SU-DHL-6 (cell line): ENCODE results near the gene BIK.

Experiments
- EZH2phosphoT487 ChIP-seq: fragments of 200-600 bp; sonication (generic), shearing (Covaris generic); conservative IDR thresholded peaks from 2 replicates; pipeline ENCODE4 v1.6.1; 2018; ENCODE audit warnings: mild to moderate bottlenecking, antibody characterized with exemption, low read length, moderate library complexity, mixed read lengths
- TF ChIP-seq, protein P1 (sequence below): fragments of 200-600 bp; sonication (generic); IDR thresholded peaks from one replicate; pipeline ENCODE4 v1.5.1; 2017; ENCODE audit warnings: antibody characterized with exemption, mild to moderate bottlenecking, low read length, moderate library complexity; ENCODE audit not compliant: insufficient read depth, poor library complexity, severe bottlenecking

DNA sequence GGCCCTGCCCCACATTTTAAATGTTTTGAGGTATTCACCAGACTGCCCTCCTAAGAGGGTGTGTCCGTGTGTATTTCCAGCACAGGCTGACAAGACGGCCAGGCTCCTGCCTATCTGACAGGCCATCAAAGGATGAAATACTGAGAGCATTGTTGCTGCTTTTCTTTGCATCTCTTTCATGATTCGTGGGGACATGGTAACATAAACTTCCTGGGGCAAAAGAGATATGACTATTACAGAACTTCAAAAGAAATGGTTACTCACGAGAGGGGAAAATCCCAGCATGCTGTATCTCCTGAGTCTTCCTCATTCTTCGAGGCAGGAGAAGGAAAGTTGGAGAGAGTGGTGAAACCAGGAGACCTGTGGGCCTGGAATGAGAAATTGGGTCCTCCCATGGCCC is 10.3 kb upstream of the BIK start:
- TF ChIP-seq, protein P1, sequence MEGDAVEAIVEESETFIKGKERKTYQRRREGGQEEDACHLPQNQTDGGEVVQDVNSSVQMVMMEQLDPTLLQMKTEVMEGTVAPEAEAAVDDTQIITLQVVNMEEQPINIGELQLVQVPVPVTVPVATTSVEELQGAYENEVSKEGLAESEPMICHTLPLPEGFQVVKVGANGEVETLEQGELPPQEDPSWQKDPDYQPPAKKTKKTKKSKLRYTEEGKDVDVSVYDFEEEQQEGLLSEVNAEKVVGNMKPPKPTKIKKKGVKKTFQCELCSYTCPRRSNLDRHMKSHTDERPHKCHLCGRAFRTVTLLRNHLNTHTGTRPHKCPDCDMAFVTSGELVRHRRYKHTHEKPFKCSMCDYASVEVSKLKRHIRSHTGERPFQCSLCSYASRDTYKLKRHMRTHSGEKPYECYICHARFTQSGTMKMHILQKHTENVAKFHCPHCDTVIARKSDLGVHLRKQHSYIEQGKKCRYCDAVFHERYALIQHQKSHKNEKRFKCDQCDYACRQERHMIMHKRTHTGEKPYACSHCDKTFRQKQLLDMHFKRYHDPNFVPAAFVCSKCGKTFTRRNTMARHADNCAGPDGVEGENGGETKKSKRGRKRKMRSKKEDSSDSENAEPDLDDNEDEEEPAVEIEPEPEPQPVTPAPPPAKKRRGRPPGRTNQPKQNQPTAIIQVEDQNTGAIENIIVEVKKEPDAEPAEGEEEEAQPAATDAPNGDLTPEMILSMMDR, result no peak
- no peak for TF ChIP-seq EZH2phosphoT487
